HG03108 (cell line): ENCODE measurements around the gene FNBP1.
"Not testable (repeated sequence)": the region's sequence is repeated elsewhere in the genome, so short reads cannot be mapped to it uniquely, and the experiment has no call there.

ENCODE experiments used
- ATAC-seq: cut with Tn5 transposase; IDR thresholded peaks from one replicate; pipeline ENCODE4 v1.9.1; 2021; ENCODE audit warnings: moderate library complexity; ENCODE audit not compliant: unreplicated experiment

Gene FNBP1

GRCh38 chr9:129895376-129896268, 147.4 kb downstream of the FNBP1 start:
- ATAC-seq = no peak

DNA sequence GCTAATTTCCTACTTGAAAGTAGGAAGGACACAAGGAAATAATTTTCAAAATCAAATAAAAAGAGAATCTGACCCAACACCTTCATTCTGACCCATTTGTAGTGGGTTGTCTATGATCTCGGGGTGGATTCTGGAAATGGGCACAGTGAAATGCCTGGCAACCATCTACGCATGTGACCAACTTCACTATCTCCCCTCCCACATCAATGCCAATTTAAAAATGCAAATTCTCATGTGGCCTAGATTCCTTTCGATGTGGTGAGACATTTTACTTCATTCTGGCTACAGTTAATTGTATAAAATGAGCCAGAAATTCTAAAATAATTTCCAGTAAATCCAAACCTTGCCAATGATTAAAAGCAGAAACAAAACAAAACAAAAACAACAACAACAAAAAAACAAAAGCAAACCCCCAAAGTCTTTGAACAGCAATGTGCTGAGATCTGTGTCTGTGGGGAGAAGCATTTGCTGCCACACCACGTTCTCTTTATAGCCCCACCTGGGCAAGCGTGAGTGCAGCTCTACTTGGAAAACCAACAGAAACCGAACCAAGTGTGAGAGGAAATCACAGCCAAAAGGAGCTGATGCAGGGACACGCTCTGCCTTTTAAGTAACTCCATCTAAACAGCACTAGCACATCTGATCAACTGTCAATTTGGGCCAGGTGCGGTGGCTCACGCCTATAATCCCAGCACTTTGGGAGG, 148.7 kb downstream of the FNBP1 start:
- no peak for ATAC-seq

GRCh38 chr9:129891569-129891968, 151.4 kb downstream of the FNBP1 start:
- ATAC-seq = no peak

- not testable (repeated sequence) for ATAC-seq
These were observed 152.2 kb downstream of the FNBP1 start for GRCh38 chr9:129890718-129891299.

GRCh38 chr9:129889941-129890717, 152.9 kb downstream of the FNBP1 start:
- ATAC-seq = no peak

DNA sequence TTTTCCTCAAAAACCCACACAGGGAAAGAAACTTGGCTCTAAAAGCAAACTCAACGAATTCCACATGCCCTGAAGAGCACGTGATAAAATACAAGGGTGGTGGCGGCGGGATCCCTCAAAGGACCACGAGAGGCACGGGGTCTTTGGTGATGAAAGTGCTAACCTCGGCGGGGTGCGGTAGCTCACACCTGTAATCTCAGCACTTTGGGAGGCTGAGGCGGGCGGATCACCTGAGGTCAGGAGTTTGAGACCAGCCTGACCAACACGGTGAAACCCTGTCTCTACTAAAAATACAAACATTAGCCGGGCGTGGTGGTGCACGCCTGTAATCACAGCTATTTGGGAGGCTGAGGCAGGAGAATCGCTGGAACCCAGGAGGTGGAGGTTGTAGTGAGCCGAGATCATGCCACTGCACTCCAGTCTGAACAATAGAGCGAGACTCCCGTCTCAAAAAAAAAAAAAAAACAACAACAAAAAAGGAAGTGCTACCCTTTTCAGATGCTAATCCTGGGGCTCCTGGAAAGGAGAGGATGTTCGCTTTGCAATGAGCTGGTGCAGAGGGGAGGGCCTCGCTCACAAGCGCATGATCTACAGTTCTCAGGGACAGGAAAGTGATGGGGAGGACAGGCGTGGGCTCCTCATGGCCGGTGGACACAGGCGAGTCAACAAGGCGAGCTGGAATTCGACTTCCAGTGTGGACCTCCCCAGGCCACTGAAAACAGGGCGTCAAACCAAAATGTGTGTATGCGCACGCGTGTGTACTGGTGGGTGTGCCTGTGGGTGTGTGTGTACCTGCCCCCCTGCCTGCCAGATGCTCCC, 153.7 kb downstream of the FNBP1 start:
- no peak for ATAC-seq

GRCh38 chr9:129888293-129889121, 154.5 kb downstream of the FNBP1 start:
- peak; percentile 45 for ATAC-seq

DNA sequence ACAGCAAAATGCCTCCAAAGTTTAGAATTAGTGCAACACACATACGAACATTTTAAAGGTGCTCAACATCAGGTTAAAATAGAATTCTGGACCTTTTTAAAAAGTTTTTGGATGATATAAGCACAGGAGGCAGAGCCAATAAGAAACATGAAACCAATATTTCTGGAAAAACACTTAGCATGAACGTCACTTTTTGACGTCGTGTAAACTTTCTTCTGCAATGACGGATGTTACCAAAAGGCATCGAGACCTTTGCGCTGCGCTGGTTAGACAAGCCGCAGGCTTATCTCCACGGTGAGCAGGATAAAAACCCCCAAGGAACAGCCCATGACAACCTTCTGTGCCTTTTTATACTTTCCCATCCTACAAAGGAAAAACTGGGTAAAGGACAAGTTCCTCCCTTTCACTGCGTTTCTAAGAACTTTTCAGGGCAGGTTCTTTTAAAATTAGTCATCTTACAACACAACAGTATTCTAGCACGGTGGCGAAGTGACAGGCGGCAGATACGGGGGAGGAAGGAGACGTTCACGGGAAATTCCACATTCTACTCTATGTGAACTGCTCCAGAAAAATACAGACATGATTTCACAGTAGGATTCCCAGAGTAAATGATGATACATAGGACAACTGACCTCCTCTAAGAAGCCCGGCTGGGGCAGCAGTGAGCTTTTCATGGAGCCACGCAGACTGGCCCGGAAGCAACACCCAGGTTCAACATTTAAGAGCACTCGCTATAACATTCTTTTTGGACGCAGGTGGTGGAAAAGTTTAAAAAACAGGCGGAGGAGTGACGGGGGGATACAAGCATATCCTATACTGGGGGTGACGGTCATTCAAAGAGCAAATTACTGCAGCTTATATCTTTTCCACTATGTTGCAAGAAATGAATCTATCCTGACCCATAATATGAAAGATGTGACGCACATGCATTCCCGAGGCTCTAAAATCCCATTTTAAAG, 155.4 kb downstream of the FNBP1 start:
- no peak for ATAC-seq

- ATAC-seq = no peak
These were observed 156.5 kb downstream of the FNBP1 start for GRCh38 chr9:129886226-129887174.

DNA sequence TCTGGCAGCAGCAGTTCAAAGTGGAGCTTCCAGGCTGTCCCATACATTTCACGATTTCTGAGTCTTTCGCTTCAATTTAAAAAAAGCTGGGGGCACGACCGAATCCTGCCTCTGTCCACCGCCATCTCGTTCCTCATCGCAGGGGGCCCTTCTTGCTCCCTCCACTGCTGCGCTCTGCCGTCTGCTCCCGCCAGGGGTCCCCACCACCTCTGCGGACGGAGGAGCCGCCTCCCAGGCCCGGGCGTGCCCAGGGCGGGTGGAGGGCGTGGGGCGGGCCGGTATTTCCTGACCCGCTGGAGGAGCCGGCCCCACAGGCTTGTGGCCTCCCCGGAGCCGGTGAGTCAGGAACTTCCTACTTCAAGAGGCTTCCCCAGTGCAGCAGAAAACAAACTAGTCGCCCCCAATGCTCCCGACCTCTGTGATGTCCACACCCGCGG, 157.3 kb downstream of the FNBP1 start:
- peak; percentile 31 for ATAC-seq

DNA sequence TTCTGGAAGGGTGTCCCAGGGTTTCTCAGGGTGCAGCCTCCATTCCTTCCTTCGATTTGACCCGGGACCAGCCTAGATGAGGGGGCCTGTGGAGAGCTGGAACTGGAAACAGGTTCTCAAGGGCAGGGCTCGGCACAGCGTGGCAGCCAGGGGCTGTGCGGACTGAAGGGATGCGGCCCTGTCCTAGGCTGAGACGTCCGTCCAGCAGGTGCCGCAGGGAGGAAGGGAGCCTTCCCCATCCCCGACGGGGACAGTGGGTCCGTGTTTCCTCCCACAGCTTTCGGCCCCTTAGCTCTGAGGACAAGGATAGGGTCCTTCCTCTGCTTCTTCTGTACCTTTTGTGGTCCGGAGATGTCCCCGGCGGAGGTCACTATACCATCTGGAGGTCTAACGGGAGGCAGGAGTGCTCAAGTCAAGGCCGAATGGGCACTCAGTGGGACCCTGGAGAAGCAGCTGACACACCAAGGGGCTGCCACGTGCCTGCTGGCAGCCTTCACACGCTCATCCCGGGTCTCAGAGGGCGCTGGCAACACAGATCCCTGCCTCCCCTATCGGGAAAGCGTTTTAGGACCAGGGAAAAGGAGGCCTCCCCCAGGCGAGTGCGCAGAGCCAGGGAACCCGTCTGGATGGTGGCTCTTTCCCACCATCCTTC, 157.8 kb downstream of the FNBP1 start:
- ATAC-seq = no peak

DNA sequence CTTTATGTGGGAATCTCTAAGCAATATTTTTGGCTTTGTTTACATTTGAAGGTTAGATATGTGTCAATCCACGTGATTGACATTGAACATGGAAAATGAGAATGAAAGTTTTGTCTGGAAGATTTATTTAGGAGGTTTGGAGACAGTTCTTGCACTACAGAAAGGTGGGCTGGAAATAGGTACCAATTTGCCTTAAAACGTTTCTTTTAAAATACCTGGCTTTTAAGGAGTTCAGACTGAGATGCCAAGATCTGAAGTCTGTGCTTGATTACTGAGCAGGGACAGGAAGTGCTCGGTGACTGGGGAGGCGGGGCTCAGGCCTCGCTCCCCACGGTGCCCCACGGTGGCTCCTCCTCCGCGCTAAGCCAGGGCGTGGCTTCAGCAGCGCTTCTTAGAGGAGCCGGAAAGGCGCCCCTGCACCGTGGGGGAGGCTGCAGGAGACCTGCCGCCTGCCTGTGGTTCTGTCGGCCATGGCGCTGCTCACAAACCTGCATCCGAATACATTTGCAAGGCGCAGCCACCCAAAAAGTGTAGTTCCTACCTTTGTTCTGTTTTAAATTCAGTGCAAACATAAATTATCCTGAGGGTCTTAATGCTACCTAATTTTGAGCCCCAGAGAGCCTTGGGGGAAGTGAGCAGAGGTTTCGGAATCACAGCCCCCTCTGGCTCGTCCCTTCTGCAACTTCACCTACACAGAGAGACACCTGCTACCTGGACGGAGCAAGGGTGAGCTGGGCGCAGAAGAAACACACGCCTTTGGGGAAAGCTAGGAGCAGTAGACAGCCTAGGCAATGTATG, 158.6 kb downstream of the FNBP1 start:
- peak; percentile 39 for ATAC-seq

- ATAC-seq = no peak
These were observed 161.3 kb downstream of the FNBP1 start for GRCh38 chr9:129881547-129882324.

DNA sequence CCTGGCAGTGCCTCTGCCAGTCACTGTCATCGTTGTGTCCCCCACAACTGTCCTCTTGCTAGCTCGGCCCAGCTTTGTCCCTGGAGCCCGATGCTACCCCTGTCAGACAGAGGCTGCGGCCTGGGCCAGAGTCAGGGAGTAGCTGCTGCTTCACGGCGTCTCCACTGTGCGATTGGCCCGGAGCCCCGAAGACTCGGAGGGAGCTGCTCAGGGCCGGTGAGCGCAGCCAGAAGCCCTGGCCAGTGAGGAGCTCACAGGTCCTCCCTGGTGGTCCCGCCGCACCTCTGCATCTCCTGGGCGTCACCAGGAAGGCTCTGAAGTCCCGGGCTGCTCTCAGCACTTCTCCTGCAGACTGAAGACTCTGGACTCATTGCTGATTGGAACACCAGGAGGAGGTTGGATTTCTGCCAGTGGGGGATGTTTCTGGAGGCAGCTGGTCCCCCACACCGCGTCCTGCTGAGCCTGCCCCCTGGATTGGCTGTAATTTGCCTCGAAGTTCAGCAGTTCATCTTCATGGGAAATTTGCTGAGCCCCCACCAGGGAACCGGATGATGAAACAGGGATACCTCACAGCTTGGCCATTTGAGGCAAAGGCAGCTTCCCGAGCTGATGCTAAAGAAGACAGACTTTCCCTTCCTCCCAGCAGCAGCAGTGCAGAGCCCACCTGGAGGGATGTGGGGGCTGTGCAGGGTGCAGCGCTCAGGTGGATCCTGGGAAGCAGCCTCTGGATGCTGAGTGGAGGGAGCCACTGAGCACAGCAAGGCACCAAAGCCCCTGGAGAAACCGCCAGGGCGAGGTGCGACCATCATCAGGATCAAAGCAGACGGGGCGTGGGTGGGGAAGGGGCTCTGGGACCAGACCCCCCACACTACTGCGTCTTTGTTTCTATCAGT, 162.1 kb downstream of the FNBP1 start:
- ATAC-seq = no peak
